ENCODE measurements around the gene TMEM242. TPM values are rescaled to one million over a fixed set of nuclear protein-coding genes. Genes with fewer than 3 reads are reported as not detected.

Gene TMEM242
- total and polyA plus RNA-seq, 2 of the 13 experiments (the other 11 are each of a cell fraction or from before 2014, with no cell fraction given), result 5.6 to 11.1 TPM

DNA sequence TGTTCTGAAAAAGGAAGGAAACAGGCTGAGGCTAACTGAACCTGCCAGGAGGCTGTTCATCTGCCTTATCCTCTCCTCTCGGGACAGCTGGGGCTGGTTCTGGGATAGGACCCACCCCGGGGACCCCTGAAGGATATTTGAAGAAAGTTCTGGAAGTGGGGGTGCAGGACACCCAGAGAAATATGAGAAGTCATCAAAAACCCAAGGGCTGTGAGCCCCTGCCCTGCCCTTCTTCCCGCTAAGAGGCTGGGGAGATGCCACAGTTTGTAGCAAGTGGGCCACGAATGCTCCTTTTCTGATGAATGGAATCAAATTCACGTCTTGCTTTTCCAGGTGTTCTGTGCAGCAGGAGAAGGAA, 37.9 kb downstream of the TMEM242 start:
- Histone ChIP-seq H3K27ac (ENCODE audit: extremely low read length, insufficient read depth, low read length) (no peak overlapping the region), H3K27me3 (ENCODE audit: control insufficient read depth in 1 of 2, insufficient read depth in 2 of 2, low read length in 2 of 2) (no peaks in the 10 kb centered on the region), H3K9me3 (ENCODE audit: low read length) (no peaks in the 10 kb centered on the region), H3K4me3 (replicated peaks in 1 of 3; ENCODE audit: insufficient read depth in 1 of 3, low read depth in 2 of 3, low read length in 3 of 3) (no peak overlapping the region), H3K9ac (ENCODE audit: insufficient read depth, low read depth, low read length) (no peak overlapping the region), H3K4me1 (ENCODE audit: insufficient read depth, low read length) (peaks cover 17% of the 10 kb centered on the region), H3K36me3 (replicated peaks in 1 of 2; ENCODE audit: control insufficient read depth in 1 of 2, insufficient read depth in 2 of 2, low read length in 2 of 2) (peaks cover 4 to 9% of the 10 kb centered on the region in 2 experiments), H4K20me1 (ENCODE audit: insufficient read depth, low read length) (no peaks in the 10 kb centered on the region), H3K4me2 (ENCODE audit: low read depth, low read length) (peak overlapping the region; percentile 33), H3K79me2 (ENCODE audit: insufficient read depth, low read length) (no peaks in the 10 kb centered on the region), H2AFZ (ENCODE audit: low read length) (no peak overlapping the region)
- ChIA-PET CTCF (ENCODE audit: low intra/inter-chr PET ratio, low total read pairs) (no interaction called here), POLR2A (interaction anchor here (1.1 kb wide), 1 partner anchor 10 kb away, joined by 3 read pairs; no protein-coding TSS in a partner anchor)
- intact Hi-C loops (cut with micrococcal nuclease; ENCODE audit: unreplicated experiment) (no loop called here), in situ Hi-C loops (cut with HindIII; ENCODE audit: extremely low pct_ligation_motif_present, low pct_unique_long_range_greater_than_20kb) (no loop called here)
- 68% methylated on average over 5 of the region's 5 CpGs for WGBS (ENCODE audit: low lambda C conversion rate)
- ATAC-seq (no peak), FAIRE-seq (no peak), DNase-seq (ENCODE audit: low spot score) (no peak)
- TF ChIP-seq DMAP1 (CRISPR knock-in tag; IDR thresholded peaks at IDR 0.05), result no peak
- TF ChIP-seq RFX1 (IDR thresholded peaks at IDR 0.05), result no peak
- peak in 1 of 2 experiments; percentile 51; a peak in 1 of 4 replicates for TF ChIP-seq MAFK (conservative IDR thresholded peaks at IDR 0.05 in 1 of 2, IDR thresholded peaks at IDR 0.05 in 1 of 2; ENCODE audit: low read length in 2 of 2)
- TF ChIP-seq KMT2B (CRISPR knock-in tag; IDR thresholded peaks at IDR 0.05), result no peak
- TF ChIP-seq ZNF382 (CRISPR knock-in tag; IDR thresholded peaks at IDR 0.05; ENCODE audit: borderline replicate concordance), result no peak
- no peak for TF ChIP-seq ZNF251 (CRISPR knock-in tag; IDR thresholded peaks at IDR 0.05)
- no peak for TF ChIP-seq NFYB (CRISPR knock-in tag; IDR thresholded peaks at IDR 0.05)
- TF ChIP-seq ZNF776 (CRISPR knock-in tag; IDR thresholded peaks at IDR 0.05), result no peak
- TF ChIP-seq ZNF749 (CRISPR knock-in tag; IDR thresholded peaks at IDR 0.05; ENCODE audit: borderline replicate concordance), result no peak
- TF ChIP-seq ZNF441 (CRISPR knock-in tag; IDR thresholded peaks at IDR 0.05; ENCODE audit: borderline replicate concordance), result no peak
- TF ChIP-seq, protein P1, sequence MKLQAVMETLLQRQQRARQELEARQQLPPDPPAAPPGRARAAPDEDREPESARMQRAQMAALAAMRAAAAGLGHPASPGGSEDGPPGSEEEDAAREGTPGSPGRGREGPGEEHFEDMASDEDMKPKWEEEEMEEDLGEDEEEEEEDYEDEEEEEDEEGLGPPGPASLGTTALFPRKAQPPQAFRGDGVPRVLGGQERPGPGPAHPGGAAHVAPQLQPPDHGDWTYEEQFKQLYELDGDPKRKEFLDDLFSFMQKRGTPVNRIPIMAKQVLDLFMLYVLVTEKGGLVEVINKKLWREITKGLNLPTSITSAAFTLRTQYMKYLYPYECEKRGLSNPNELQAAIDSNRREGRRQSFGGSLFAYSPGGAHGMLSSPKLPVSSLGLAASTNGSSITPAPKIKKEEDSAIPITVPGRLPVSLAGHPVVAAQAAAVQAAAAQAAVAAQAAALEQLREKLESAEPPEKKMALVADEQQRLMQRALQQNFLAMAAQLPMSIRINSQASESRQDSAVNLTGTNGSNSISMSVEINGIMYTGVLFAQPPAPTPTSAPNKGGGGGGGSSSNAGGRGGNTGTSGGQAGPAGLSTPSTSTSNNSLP (IDR thresholded peaks at IDR 0.05; ENCODE audit: low read depth, low read length), result no peak
- TF ChIP-seq ZNF44 (CRISPR knock-in tag; IDR thresholded peaks at IDR 0.05), result no peak
- TF ChIP-seq, protein P2, sequence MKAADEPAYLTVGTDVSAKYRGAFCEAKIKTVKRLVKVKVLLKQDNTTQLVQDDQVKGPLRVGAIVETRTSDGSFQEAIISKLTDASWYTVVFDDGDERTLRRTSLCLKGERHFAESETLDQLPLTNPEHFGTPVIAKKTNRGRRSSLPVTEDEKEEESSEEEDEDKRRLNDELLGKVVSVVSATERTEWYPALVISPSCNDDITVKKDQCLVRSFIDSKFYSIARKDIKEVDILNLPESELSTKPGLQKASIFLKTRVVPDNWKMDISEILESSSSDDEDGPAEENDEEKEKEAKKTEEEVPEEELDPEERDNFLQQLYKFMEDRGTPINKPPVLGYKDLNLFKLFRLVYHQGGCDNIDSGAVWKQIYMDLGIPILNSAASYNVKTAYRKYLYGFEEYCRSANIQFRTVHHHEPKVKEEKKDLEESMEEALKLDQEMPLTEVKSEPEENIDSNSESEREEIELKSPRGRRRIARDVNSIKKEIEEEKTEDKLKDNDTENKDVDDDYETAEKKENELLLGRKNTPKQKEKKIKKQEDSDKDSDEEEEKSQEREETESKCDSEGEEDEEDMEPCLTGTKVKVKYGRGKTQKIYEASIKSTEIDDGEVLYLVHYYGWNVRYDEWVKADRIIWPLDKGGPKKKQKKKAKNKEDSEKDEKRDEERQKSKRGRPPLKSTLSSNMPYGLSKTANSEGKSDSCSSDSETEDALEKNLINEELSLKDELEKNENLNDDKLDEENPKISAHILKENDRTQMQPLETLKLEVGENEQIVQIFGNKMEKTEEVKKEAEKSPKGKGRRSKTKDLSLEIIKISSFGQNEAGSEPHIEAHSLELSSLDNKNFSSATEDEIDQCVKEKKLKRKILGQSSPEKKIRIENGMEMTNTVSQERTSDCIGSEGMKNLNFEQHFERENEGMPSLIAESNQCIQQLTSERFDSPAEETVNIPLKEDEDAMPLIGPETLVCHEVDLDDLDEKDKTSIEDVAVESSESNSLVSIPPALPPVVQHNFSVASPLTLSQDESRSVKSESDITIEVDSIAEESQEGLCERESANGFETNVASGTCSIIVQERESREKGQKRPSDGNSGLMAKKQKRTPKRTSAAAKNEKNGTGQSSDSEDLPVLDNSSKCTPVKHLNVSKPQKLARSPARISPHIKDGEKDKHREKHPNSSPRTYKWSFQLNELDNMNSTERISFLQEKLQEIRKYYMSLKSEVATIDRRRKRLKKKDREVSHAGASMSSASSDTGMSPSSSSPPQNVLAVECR (CRISPR knock-in tag; IDR thresholded peaks at IDR 0.05; ENCODE audit: borderline replicate concordance), result no peak
- TF ChIP-seq, protein P3, sequence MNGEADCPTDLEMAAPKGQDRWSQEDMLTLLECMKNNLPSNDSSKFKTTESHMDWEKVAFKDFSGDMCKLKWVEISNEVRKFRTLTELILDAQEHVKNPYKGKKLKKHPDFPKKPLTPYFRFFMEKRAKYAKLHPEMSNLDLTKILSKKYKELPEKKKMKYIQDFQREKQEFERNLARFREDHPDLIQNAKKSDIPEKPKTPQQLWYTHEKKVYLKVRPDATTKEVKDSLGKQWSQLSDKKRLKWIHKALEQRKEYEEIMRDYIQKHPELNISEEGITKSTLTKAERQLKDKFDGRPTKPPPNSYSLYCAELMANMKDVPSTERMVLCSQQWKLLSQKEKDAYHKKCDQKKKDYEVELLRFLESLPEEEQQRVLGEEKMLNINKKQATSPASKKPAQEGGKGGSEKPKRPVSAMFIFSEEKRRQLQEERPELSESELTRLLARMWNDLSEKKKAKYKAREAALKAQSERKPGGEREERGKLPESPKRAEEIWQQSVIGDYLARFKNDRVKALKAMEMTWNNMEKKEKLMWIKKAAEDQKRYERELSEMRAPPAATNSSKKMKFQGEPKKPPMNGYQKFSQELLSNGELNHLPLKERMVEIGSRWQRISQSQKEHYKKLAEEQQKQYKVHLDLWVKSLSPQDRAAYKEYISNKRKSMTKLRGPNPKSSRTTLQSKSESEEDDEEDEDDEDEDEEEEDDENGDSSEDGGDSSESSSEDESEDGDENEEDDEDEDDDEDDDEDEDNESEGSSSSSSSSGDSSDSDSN (CRISPR knock-in tag; IDR thresholded peaks at IDR 0.05), result 0 out of 2 replicates have a peak, but pooled peaks have one; percentile 29
- no peak for TF ChIP-seq ZNF337 (CRISPR knock-in tag; IDR thresholded peaks at IDR 0.05; ENCODE audit: borderline replicate concordance, low read depth)
- no peak for TF ChIP-seq ZNF331 (CRISPR knock-in tag; IDR thresholded peaks at IDR 0.05)
- no peak for TF ChIP-seq ZNF260 (CRISPR knock-in tag; IDR thresholded peaks at IDR 0.05; ENCODE audit: borderline replicate concordance, low read depth)
- no peak for TF ChIP-seq NONO (IDR thresholded peaks at IDR 0.05)
- TF ChIP-seq NONO (CRISPR knock-in tag; conservative IDR thresholded peaks at IDR 0.05), result no peak
- BruUV-seq (replicated peaks), result no TSS peak
